ENCODE data around the gene APLNR. TPM values are rescaled to one million over a fixed set of nuclear protein-coding genes. Genes with fewer than 3 reads are reported as not detected.

APLNR gene
- total and polyA plus RNA-seq, 2 of the 8 experiments (the other 6 are each of a cell fraction or from before 2014, with no cell fraction given): 0.80 TPM; not detected in 1

DNA sequence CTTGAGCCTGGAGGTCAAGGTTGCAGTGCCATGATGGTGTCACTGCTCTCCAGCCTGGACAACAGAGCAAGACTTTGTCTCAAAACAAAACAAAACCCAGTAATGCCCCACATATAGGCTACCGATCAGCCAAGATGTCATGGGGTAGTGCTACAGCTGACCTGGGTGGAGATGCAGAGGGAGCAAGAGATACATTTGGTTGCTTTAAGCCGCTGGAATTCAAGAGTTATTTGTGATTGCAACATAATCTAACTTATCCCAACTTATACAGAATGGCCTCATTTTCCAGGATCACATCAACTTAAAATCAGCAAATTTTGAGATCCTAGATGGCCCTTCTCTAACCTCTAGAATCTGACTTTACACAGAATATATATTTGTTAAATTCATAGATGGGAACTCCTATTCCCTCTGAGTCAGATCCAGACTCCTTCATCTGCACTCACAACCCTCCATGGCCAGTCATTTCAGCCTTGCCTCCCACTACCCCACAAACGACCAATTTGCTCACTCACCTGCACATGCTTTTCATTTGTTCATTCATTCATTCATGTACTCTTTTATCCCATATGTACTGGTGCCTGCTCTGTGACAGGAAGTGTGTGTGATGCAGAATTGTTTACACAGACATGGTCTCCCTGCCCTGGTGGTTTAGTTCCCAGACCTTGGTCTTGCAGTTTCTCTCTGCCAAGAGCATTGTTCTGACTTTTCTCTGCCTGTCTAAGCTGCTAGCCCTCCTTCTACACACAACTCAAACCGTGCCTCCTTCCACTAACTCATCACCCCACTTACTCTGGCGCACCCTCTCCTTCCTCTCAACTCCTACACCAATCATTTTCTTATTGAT, 24.1 kb upstream of the APLNR start:
- peaks cover 0 to 4% (median 0%) of the 10 kb centered on the region in 4 experiments; a peak in 3 of 7 replicates for H3K4me1 ChIP-seq (replicated peaks in 1 of 4; ENCODE audit: control insufficient read depth in 3 of 4, insufficient read depth in 4 of 4, low read length in 3 of 4)
- peak overlapping the region; percentile 24 for H2BK20ac ChIP-seq (ENCODE audit: low read length)
- H3K4me2 ChIP-seq (ENCODE audit: insufficient read depth in 1 of 2, low read depth in 2 of 2, low read length in 2 of 2): no peak overlapping the region
- 0 out of 2 replicates have a peak overlapping the region, but pooled peaks have one; percentile 7 for H2AFZ ChIP-seq (ENCODE audit: low read length)
- H3K18ac ChIP-seq (ENCODE audit: extremely low read depth, low read length): peak overlapping the region; percentile 40; the same call in 1 of the 2 replicates
- H4K91ac ChIP-seq (replicated peaks; ENCODE audit: insufficient read length, low read length): no peak overlapping the region
- no peak overlapping the region for H3K27ac ChIP-seq (ENCODE audit: low read depth, low read length)
- H2BK15ac ChIP-seq (ENCODE audit: low read length): peak overlapping the region; percentile 83
- H3K9me3 ChIP-seq (ENCODE audit: insufficient read depth in 2 of 2, low read depth in 1 of 2, low read length in 1 of 2): peaks cover 4 to 7% of the 10 kb centered on the region in 2 experiments; a peak in 1 of 4 replicates
- no peaks in the 10 kb centered on the region for H3K23me2 ChIP-seq (ENCODE audit: low read depth, low read length)
- H3K79me2 ChIP-seq (ENCODE audit: control insufficient read depth in 1 of 2, insufficient read depth in 2 of 2, low read length in 2 of 2): no peaks in the 10 kb centered on the region
- peak overlapping the region; percentile 20; the same call in 1 of the 2 replicates for H2BK5ac ChIP-seq (ENCODE audit: low read depth, low read length)
- H3K23ac ChIP-seq (ENCODE audit: insufficient read length): no peak overlapping the region
- H2BK12ac ChIP-seq (ENCODE audit: low read depth, low read length): peak overlapping the region; percentile 72; the same call in 1 of the 2 replicates
- no peak for DNase-seq (ENCODE audit: low read depth in 1 of 2, low spot score in 2 of 2)
- ChIA-PET CTCF (ENCODE audit: partially characterized antibody) (interaction anchor here (1.2 to 33.7 kb wide), 5 partner anchors 11 to 135 kb away, joined by 6 to 942 read pairs (median 11); no protein-coding TSS in a partner anchor), POLR2A (ENCODE audit: partially characterized antibody) (no interaction called here)
- no peaks in the 10 kb centered on the region for H3K27me3 ChIP-seq (replicated peaks in 1 of 4; ENCODE audit: control insufficient read depth in 3 of 4, extremely low read depth in 1 of 4, insufficient read depth in 3 of 4, low read length in 3 of 4)
- no peak overlapping the region for H3K4me3 ChIP-seq (ENCODE audit: extremely low read depth in 1 of 4, insufficient read depth in 2 of 4, low read depth in 3 of 4, low read length in 4 of 4)
- 0 out of 2 replicates have a peak overlapping the region, but pooled peaks have one; percentile 21 for H4K8ac ChIP-seq (ENCODE audit: extremely low read depth, insufficient read depth, low read length)
- H3K79me1 ChIP-seq (ENCODE audit: low read depth, low read length): no peaks in the 10 kb centered on the region
- no peak overlapping the region for H3K4ac ChIP-seq (replicated peaks; ENCODE audit: insufficient read length, low read depth, low read length)
- no peak for FAIRE-seq
- 86 to 100% methylated on average over 1 to 5 of the region's 5 CpGs for WGBS, 2 experiments (ENCODE audit: extremely low coverage in 1 of 2, insufficient coverage in 1 of 2, insufficient read length in 1 of 2, insufficient replicate concordance in 2 of 2, low coverage in 1 of 2, low lambda C conversion rate in 2 of 2, missing lambda C conversion rate in 1 of 2)
- H4K20me1 ChIP-seq (replicated peaks in 1 of 2; ENCODE audit: control insufficient read depth in 1 of 2, insufficient read depth in 2 of 2, low read length in 2 of 2): no peaks in the 10 kb centered on the region
- H2BK120ac ChIP-seq (replicated peaks; ENCODE audit: low read depth, low read length): peak overlapping the region; percentile 55
- no peak overlapping the region for H3K56ac ChIP-seq (replicated peaks; ENCODE audit: insufficient read length, low read depth, low read length)
- no peak overlapping the region for H4K5ac ChIP-seq (ENCODE audit: insufficient read length, low read depth, low read length)
- H2AK5ac ChIP-seq (ENCODE audit: low read depth, low read length): no peak overlapping the region; the same call in 1 of the 2 replicates
- no peak overlapping the region; a peak in 1 of 7 replicates for H3K9ac ChIP-seq (replicated peaks in 1 of 4; ENCODE audit: extremely low read depth in 1 of 4, low read depth in 3 of 4, low read length in 3 of 4)
- H3K14ac ChIP-seq (ENCODE audit: insufficient read length): no peak overlapping the region
- H3K36me3 ChIP-seq (ENCODE audit: control insufficient read depth in 2 of 4, insufficient read depth in 4 of 4, low read length in 3 of 4): no peaks in the 10 kb centered on the region
- TF ChIP-seq CEBPB (IDR thresholded peaks at IDR 0.05; ENCODE audit: low read depth, low read length) (peak; percentile 3; the same call in 1 of the 2 replicates), SRF (IDR thresholded peaks at IDR 0.05; ENCODE audit: low read depth, low read length) (no peak)
